HepG2 (cell line): ENCODE results near the gene GPR17. TPM values are rescaled to one million over a fixed set of nuclear protein-coding genes. Genes with fewer than 3 reads are reported as not detected.

Experiments used
- GTF2F1 ChIP-seq: fragments of 150-350 bp; IDR thresholded peaks from 2 replicates; pipeline ENCODE4 v1.6.1; 2014; ENCODE audit warnings: low read length
- MIER3 ChIP-seq: IDR thresholded peaks from 2 replicates; pipeline ENCODE4 v1.6.1; 2016; ENCODE audit warnings: missing compliant biosample characterization, borderline replicate concordance
- NBN ChIP-seq: fragments of 450-650 bp; conservative IDR thresholded peaks from 2 replicates; pipeline ENCODE4 v1.6.1; 2017
- STAT5B ChIP-seq: sonication (generic); formaldehyde crosslinking; IDR thresholded peaks from 2 replicates; pipeline ENCODE4 v1.4.0; 2020; ENCODE audit warnings: missing genetic modification reagents
- ZNF260 ChIP-seq: sonication (generic); formaldehyde crosslinking; IDR thresholded peaks from 2 replicates; pipeline ENCODE4 v1.4.0; 2020; ENCODE audit warnings: missing genetic modification reagents, low read depth, mild to moderate bottlenecking, borderline replicate concordance
- ZNF703 ChIP-seq: sonication (generic); formaldehyde crosslinking; IDR thresholded peaks from 2 replicates; pipeline ENCODE4 v1.5.1; 2020; ENCODE audit warnings: missing genetic modification reagents, mild to moderate bottlenecking, moderate library complexity, borderline replicate concordance
- ZNF709 ChIP-seq: sonication (generic); formaldehyde crosslinking; IDR thresholded peaks from 2 replicates; pipeline ENCODE4 v1.5.0; 2020; ENCODE audit warnings: mild to moderate bottlenecking, missing genetic modification reagents
- ZNF724P ChIP-seq: sonication (generic); formaldehyde crosslinking; IDR thresholded peaks from 2 replicates; pipeline ENCODE4 v1.8.0; 2022; ENCODE audit warnings: missing genetic modification reagents, borderline replicate concordance
- polyA plus RNA-seq, 8 experiments: library from polyadenylated mRNA; depleted of rRNA in 3 of 8; stranded (reverse) in 7 of 8; unstranded in 1 of 8; fragments of >200 nt; fragmentation: Illumina TruSeq in 4 of 8; extraction: Trizol in 4 of 8; gene quantifications; 2 replicates each; pipeline versions ENCODE4 v1.2.1 to v1.2.3, GENCODE V29; 2011 to 2016; ENCODE audit warnings: low read depth in 4 of 8, missing spikeins in 1 of 8, mixed read lengths in 1 of 8; ENCODE audit not compliant: insufficient read depth in 1 of 8
- total RNA-seq, 5 experiments: library from RNA; depleted of rRNA; stranded (reverse); fragments of >200 nt; fragmentation: Illumina TruSeq; extraction: Trizol; gene quantifications; 2 replicates each; pipeline ENCODE4 v1.2.3, GENCODE V29; 2016; ENCODE audit warnings: low read depth in 1 of 5
- TF ChIP-seq, protein P1 (sequence below): sonication (generic); formaldehyde crosslinking; IDR thresholded peaks from 2 replicates; pipeline ENCODE4; 2020; ENCODE audit warnings: missing genetic modification reagents, mild to moderate bottlenecking, borderline replicate concordance
- TF ChIP-seq, protein P2 (sequence below): sonication (generic); formaldehyde crosslinking; conservative IDR thresholded peaks from 2 replicates; pipeline ENCODE4 v1.4.0; 2020; ENCODE audit warnings: mild to moderate bottlenecking, missing genetic modification reagents, moderate library complexity
- TF ChIP-seq, protein P3 (sequence below): IDR thresholded peaks from 2 replicates; pipeline ENCODE4 v1.6.1; 2012; ENCODE audit warnings: low read depth, low read length, improper control_type of control experiment
- TF ChIP-seq, protein P4 (sequence below): sonication (generic); formaldehyde crosslinking; IDR thresholded peaks from 2 replicates; pipeline ENCODE4 v1.5.1; 2020; ENCODE audit warnings: mild to moderate bottlenecking, moderate library complexity, missing genetic modification reagents

Gene GPR17
- total and polyA plus RNA-seq, 2 of the 13 experiments (the other 11 are each of a cell fraction or from before 2014, with no cell fraction given): not detected

- TF ChIP-seq NBN (no peak), ZNF703 (no peak), MIER3 (CRISPR knock-in tag) (no peak), ZNF260 (no peak), STAT5B (CRISPR knock-in tag) (no peak), GTF2F1 (no peak), ZNF709 (peak; percentile 79; the same call in 1 of the 2 replicates), ZNF724P (CRISPR knock-in tag) (peak; percentile 91)
- TF ChIP-seq, protein P1, sequence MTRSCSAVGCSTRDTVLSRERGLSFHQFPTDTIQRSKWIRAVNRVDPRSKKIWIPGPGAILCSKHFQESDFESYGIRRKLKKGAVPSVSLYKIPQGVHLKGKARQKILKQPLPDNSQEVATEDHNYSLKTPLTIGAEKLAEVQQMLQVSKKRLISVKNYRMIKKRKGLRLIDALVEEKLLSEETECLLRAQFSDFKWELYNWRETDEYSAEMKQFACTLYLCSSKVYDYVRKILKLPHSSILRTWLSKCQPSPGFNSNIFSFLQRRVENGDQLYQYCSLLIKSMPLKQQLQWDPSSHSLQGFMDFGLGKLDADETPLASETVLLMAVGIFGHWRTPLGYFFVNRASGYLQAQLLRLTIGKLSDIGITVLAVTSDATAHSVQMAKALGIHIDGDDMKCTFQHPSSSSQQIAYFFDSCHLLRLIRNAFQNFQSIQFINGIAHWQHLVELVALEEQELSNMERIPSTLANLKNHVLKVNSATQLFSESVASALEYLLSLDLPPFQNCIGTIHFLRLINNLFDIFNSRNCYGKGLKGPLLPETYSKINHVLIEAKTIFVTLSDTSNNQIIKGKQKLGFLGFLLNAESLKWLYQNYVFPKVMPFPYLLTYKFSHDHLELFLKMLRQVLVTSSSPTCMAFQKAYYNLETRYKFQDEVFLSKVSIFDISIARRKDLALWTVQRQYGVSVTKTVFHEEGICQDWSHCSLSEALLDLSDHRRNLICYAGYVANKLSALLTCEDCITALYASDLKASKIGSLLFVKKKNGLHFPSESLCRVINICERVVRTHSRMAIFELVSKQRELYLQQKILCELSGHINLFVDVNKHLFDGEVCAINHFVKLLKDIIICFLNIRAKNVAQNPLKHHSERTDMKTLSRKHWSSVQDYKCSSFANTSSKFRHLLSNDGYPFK (CRISPR knock-in tag): peak; percentile 18; the same call in 1 of the 2 replicates
- TF ChIP-seq, protein P2, sequence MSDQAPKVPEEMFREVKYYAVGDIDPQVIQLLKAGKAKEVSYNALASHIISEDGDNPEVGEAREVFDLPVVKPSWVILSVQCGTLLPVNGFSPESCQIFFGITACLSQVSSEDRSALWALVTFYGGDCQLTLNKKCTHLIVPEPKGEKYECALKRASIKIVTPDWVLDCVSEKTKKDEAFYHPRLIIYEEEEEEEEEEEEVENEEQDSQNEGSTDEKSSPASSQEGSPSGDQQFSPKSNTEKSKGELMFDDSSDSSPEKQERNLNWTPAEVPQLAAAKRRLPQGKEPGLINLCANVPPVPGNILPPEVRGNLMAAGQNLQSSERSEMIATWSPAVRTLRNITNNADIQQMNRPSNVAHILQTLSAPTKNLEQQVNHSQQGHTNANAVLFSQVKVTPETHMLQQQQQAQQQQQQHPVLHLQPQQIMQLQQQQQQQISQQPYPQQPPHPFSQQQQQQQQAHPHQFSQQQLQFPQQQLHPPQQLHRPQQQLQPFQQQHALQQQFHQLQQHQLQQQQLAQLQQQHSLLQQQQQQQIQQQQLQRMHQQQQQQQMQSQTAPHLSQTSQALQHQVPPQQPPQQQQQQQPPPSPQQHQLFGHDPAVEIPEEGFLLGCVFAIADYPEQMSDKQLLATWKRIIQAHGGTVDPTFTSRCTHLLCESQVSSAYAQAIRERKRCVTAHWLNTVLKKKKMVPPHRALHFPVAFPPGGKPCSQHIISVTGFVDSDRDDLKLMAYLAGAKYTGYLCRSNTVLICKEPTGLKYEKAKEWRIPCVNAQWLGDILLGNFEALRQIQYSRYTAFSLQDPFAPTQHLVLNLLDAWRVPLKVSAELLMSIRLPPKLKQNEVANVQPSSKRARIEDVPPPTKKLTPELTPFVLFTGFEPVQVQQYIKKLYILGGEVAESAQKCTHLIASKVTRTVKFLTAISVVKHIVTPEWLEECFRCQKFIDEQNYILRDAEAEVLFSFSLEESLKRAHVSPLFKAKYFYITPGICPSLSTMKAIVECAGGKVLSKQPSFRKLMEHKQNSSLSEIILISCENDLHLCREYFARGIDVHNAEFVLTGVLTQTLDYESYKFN (CRISPR knock-in tag): no peak
- TF ChIP-seq, protein P3, sequence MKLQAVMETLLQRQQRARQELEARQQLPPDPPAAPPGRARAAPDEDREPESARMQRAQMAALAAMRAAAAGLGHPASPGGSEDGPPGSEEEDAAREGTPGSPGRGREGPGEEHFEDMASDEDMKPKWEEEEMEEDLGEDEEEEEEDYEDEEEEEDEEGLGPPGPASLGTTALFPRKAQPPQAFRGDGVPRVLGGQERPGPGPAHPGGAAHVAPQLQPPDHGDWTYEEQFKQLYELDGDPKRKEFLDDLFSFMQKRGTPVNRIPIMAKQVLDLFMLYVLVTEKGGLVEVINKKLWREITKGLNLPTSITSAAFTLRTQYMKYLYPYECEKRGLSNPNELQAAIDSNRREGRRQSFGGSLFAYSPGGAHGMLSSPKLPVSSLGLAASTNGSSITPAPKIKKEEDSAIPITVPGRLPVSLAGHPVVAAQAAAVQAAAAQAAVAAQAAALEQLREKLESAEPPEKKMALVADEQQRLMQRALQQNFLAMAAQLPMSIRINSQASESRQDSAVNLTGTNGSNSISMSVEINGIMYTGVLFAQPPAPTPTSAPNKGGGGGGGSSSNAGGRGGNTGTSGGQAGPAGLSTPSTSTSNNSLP: no peak
- TF ChIP-seq, protein P4, sequence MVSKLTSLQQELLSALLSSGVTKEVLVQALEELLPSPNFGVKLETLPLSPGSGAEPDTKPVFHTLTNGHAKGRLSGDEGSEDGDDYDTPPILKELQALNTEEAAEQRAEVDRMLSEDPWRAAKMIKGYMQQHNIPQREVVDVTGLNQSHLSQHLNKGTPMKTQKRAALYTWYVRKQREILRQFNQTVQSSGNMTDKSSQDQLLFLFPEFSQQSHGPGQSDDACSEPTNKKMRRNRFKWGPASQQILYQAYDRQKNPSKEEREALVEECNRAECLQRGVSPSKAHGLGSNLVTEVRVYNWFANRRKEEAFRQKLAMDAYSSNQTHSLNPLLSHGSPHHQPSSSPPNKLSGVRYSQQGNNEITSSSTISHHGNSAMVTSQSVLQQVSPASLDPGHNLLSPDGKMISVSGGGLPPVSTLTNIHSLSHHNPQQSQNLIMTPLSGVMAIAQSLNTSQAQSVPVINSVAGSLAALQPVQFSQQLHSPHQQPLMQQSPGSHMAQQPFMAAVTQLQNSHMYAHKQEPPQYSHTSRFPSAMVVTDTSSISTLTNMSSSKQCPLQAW: no peak; the same call in 1 of the 2 replicates
Observed at GRCh38 chr2:127640082-127641072, 5.6 kb upstream of the GPR17 start (continued).
